Measurements from ENCODE around the gene KLRC3.
"Not testable (repeated sequence)": the region's sequence is repeated elsewhere in the genome, so short reads cannot be mapped to it uniquely, and the experiment has no call there.

Gene KLRC3

GRCh38 chr12:10422159-10422558, 1.8 kb upstream of the KLRC3 start:
- H3K27me3 ChIP-seq; DNase-seq; intact Hi-C loops (cut with DNase I; ENCODE audit: low total_unique reads); H3K36me3 ChIP-seq; H3K4me3 ChIP-seq; H3K27ac ChIP-seq; H3K4me1 ChIP-seq; H3K9me3 ChIP-seq: not testable (repeated sequence)

GRCh38 chr12:10409392-10409791, 11.0 kb downstream of the KLRC3 start, which contains the start of gene KLRC4:
KLRC4 (minus strand) TSS chr12:10409757; CDS start chr12:10409575, 182 bp downstream.
- intact Hi-C loops (cut with DNase I; ENCODE audit: low total_unique reads): no loop called here
- no peak for DNase-seq
- H3K36me3 ChIP-seq: no peaks in the 10 kb centered on the region
- H3K4me3 ChIP-seq: no peak within 1 kb of the TSS
- no peaks in the 10 kb centered on the region for H3K9me3 ChIP-seq
- no peak within 1 kb of the TSS for H3K27ac ChIP-seq
- H3K4me1 ChIP-seq: no peaks in the 10 kb centered on the region
- H3K27me3 ChIP-seq: no peaks in the 10 kb centered on the region
- no peak for TF ChIP-seq CTCF (IDR thresholded peaks at IDR 0.05)

- Histone ChIP-seq H3K27ac (no peak overlapping the region), H3K27me3 (no peaks in the 10 kb centered on the region), H3K9me3 (no peaks in the 10 kb centered on the region), H3K4me3 (no peak overlapping the region), H3K36me3 (no peaks in the 10 kb centered on the region), H3K4me1 (no peaks in the 10 kb centered on the region)
- intact Hi-C loops (cut with DNase I; ENCODE audit: low total_unique reads): no loop called here
- no peak for DNase-seq
- no peak for TF ChIP-seq CTCF (IDR thresholded peaks at IDR 0.05)
Measured at GRCh38 chr12:10408842-10409241, 11.6 kb downstream of the KLRC3 start.

- H3K36me3 ChIP-seq: no peaks in the 10 kb centered on the region
- H3K4me3 ChIP-seq: no peak overlapping the region
- DNase-seq: peak; percentile 68 to 70
- H3K27ac ChIP-seq: no peak overlapping the region
- intact Hi-C loops (cut with DNase I; ENCODE audit: low total_unique reads): no loop called here
- no peaks in the 10 kb centered on the region for H3K9me3 ChIP-seq
- TF ChIP-seq CTCF (IDR thresholded peaks at IDR 0.05): no peak
- no peaks in the 10 kb centered on the region for H3K4me1 ChIP-seq
- no peaks in the 10 kb centered on the region for H3K27me3 ChIP-seq
Measured at GRCh38 chr12:10406725-10407124, 13.7 kb downstream of the KLRC3 start.

GRCh38 chr12:10405294-10405693, 15.1 kb downstream of the KLRC3 start:
- no peak overlapping the region for H3K4me3 ChIP-seq
- H3K9me3 ChIP-seq: no peaks in the 10 kb centered on the region
- H3K27ac ChIP-seq: no peak overlapping the region
- no peaks in the 10 kb centered on the region for H3K4me1 ChIP-seq
- H3K27me3 ChIP-seq: no peaks in the 10 kb centered on the region
- TF ChIP-seq CTCF (IDR thresholded peaks at IDR 0.05): no peak
- no peaks in the 10 kb centered on the region for H3K36me3 ChIP-seq
- intact Hi-C loops (cut with DNase I; ENCODE audit: low total_unique reads): no loop called here
- DNase-seq: no peak

- H3K36me3 ChIP-seq: no peaks in the 10 kb centered on the region
- intact Hi-C loops (cut with DNase I; ENCODE audit: low total_unique reads): no loop called here
- H3K4me1 ChIP-seq: no peaks in the 10 kb centered on the region
- H3K27ac ChIP-seq: no peak overlapping the region
- no peaks in the 10 kb centered on the region for H3K27me3 ChIP-seq
- no peak for DNase-seq
- H3K9me3 ChIP-seq: no peaks in the 10 kb centered on the region
- no peak overlapping the region for H3K4me3 ChIP-seq
- no peak for TF ChIP-seq CTCF (IDR thresholded peaks at IDR 0.05)
Measured at GRCh38 chr12:10404798-10405197, 15.6 kb downstream of the KLRC3 start.
